Peyer's patch (tissue), 4 donors: ENCODE data around the gene PLCL2. TPM values are rescaled to one million over a fixed set of nuclear protein-coding genes. Genes with fewer than 3 reads are reported as not detected.

ENCODE experiments used
- DNase-seq, 3 donors: peaks; one replicate each; pipeline ENCODE4 v3.0.0-alpha.2; 2017 to 2019
- H3K27ac ChIP-seq, 4 donors: fragments of 200-600 bp; sonication (generic); one replicate each; pipeline ENCODE4 v1.5.1; 2016 to 2019
- H3K27me3 ChIP-seq, 2 donors: fragments of 200-600 bp; sonication (generic); one replicate each; pipeline ENCODE4 v1.5.1; 2019
- H3K36me3 ChIP-seq, 3 donors: fragments of 200-600 bp; sonication (generic); one replicate each; pipeline ENCODE4 v1.5.1; 2016 to 2019
- H3K4me1 ChIP-seq, 4 donors: fragments of 200-600 bp; sonication (generic); one replicate each; pipeline ENCODE4 v1.5.1; 2016 to 2019
- H3K4me3 ChIP-seq, 4 donors: fragments of 200-600 bp; sonication (generic); 1 replicate in 3 of 4; 2 replicates in 1 of 4; pipeline ENCODE4 v1.5.1; 2016 to 2019; ENCODE audit warnings: mild to moderate bottlenecking in 1 of 4
- H3K9me3 ChIP-seq, 4 donors: fragments of 200-600 bp; sonication (generic); one replicate each; pipeline ENCODE4 v1.5.1; 2016 to 2019; ENCODE audit warnings: mild to moderate bottlenecking in 1 of 4
- CTCF ChIP-seq, 6 experiments: fragments of 450-650 bp in 4 of 6; fragments of 200-600 bp in 2 of 6; sonication (generic) in 1 of 6; IDR thresholded peaks; one replicate each; pipeline ENCODE4 v1.5.1; 2017 to 2019; ENCODE audit warnings: antibody characterized with exemption in 6 of 6, mild to moderate bottlenecking in 3 of 6, moderate library complexity in 1 of 6
- POLR2A ChIP-seq, 2 donors: fragments of 450-650 bp; IDR thresholded peaks; one replicate each; pipeline ENCODE4 v1.5.1; 2017; ENCODE audit warnings: antibody characterized with exemption in 2 of 2, mild to moderate bottlenecking in 2 of 2, moderate library complexity in 2 of 2
- total RNA-seq, 4 donors: library from RNA; depleted of rRNA; stranded (reverse); fragments of >200 nt; gene quantifications; one replicate each; pipeline ENCODE4 v1.1.0, GENCODE V29; 2016

The PLCL2 gene
- total RNA-seq, 4 donors from 2014 or later: 21.8 to 39.6 (median 25.4) TPM

GRCh38 chr3:16923112-16923511 is 38.4 kb downstream of the PLCL2 start:
- Histone ChIP-seq H3K27ac (no peak overlapping the region), H3K36me3 (no peaks in the 10 kb centered on the region), H3K4me1 (peaks cover 0 to 8% (median under 1%) of the 10 kb centered on the region in 4 donors), H3K9me3 (no peaks in the 10 kb centered on the region), H3K4me3 (no peak overlapping the region), H3K27me3 (no peaks in the 10 kb centered on the region)
- DNase-seq: no peak
- TF ChIP-seq CTCF (IDR thresholded peaks at IDR 0.05): no peak
- TF ChIP-seq POLR2A (IDR thresholded peaks at IDR 0.05): no peak

- TF ChIP-seq CTCF (IDR thresholded peaks at IDR 0.05): no peak
- TF ChIP-seq POLR2A (IDR thresholded peaks at IDR 0.05): no peak
- Histone ChIP-seq H3K4me1 (peaks cover 0 to 5% (median 0%) of the 10 kb centered on the region in 4 donors), H3K27ac (no peak overlapping the region), H3K27me3 (no peaks in the 10 kb centered on the region), H3K4me3 (no peak overlapping the region), H3K9me3 (no peaks in the 10 kb centered on the region), H3K36me3 (no peaks in the 10 kb centered on the region)
- DNase-seq: no peak
These were observed 42.7 kb downstream of the PLCL2 start for GRCh38 chr3:16927485-16927884.

GRCh38 chr3:16928386-16929132 is 43.8 kb downstream of the PLCL2 start:
- DNase-seq: no peak
- no peaks in the 10 kb centered on the region for H3K36me3 ChIP-seq
- H3K4me3 ChIP-seq: no peak overlapping the region
- no peak overlapping the region for H3K27ac ChIP-seq
- TF ChIP-seq POLR2A (IDR thresholded peaks at IDR 0.05) (no peak), CTCF (IDR thresholded peaks at IDR 0.05) (no peak)
- H3K27me3 ChIP-seq: no peaks in the 10 kb centered on the region
- peaks cover 0 to 5% (median 0%) of the 10 kb centered on the region in 4 donors for H3K4me1 ChIP-seq
- no peaks in the 10 kb centered on the region for H3K9me3 ChIP-seq

GRCh38 chr3:16929311-16929710 is 44.6 kb downstream of the PLCL2 start:
- H3K27ac ChIP-seq: no peak overlapping the region
- TF ChIP-seq CTCF (IDR thresholded peaks at IDR 0.05) (no peak), POLR2A (IDR thresholded peaks at IDR 0.05) (no peak)
- DNase-seq: no peak
- H3K4me3 ChIP-seq: no peak overlapping the region
- no peaks in the 10 kb centered on the region for H3K9me3 ChIP-seq
- H3K36me3 ChIP-seq: no peaks in the 10 kb centered on the region
- no peaks in the 10 kb centered on the region for H3K27me3 ChIP-seq
- H3K4me1 ChIP-seq: peaks cover 0 to 5% (median 0%) of the 10 kb centered on the region in 4 donors

GRCh38 chr3:16932877-16933276 is 48.1 kb downstream of the PLCL2 start:
- no peaks in the 10 kb centered on the region for H3K27me3 ChIP-seq

More at GRCh38 chr3:16932877-16933276, 48.1 kb downstream of the PLCL2 start:
- no peak overlapping the region for H3K4me3 ChIP-seq
- no peaks in the 10 kb centered on the region for H3K9me3 ChIP-seq
- TF ChIP-seq CTCF (IDR thresholded peaks at IDR 0.05) (no peak), POLR2A (IDR thresholded peaks at IDR 0.05) (no peak)
- H3K4me1 ChIP-seq: peaks cover 0 to 5% (median 0%) of the 10 kb centered on the region in 4 donors
- no peaks in the 10 kb centered on the region for H3K36me3 ChIP-seq
- DNase-seq: no peak
- H3K27ac ChIP-seq: no peak overlapping the region
